ENCODE measurements around the gene PAEP. TPM values are rescaled to one million over a fixed set of nuclear protein-coding genes. Genes with fewer than 3 reads are reported as not detected.
"Not testable (repeated sequence)": the region's sequence is repeated elsewhere in the genome, so short reads cannot be mapped to it uniquely, and the experiment has no call there.

PAEP gene
- total RNA-seq, 1 donor from 2014 or later, result not detected

DNA sequence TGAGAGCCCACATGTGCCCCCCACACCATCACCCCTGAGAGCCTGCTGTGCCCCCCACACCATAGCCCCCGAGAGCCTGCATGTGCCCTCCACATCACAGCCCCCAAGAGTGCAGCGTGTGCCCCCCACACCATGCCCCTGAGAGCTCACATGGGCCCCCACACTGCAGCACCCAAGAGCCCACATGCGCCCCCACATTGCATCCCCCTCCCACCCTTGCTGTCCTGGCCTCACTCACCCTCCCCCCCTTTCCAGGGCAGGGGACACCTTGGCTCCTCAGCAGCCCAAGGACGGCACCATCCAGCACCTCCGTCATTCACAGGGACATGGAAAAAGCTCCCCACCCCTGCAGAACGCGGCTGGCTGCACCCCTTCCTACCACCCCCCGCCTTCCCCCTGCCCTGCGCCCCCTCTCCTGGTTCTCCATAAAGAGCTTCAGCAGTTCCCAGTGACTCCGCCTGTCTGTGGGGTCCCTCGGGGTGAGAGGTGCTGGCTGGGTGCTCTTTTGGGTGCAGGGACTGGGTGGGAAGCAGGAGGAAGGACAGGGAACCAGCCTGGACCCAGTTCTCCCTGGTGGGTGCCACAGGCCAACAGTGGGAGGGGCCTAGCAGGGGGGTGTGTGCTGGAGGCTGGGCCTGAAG is 35.3 kb upstream of the PAEP start:
- no peak for DNase-seq (ENCODE audit: low read depth)

DNA sequence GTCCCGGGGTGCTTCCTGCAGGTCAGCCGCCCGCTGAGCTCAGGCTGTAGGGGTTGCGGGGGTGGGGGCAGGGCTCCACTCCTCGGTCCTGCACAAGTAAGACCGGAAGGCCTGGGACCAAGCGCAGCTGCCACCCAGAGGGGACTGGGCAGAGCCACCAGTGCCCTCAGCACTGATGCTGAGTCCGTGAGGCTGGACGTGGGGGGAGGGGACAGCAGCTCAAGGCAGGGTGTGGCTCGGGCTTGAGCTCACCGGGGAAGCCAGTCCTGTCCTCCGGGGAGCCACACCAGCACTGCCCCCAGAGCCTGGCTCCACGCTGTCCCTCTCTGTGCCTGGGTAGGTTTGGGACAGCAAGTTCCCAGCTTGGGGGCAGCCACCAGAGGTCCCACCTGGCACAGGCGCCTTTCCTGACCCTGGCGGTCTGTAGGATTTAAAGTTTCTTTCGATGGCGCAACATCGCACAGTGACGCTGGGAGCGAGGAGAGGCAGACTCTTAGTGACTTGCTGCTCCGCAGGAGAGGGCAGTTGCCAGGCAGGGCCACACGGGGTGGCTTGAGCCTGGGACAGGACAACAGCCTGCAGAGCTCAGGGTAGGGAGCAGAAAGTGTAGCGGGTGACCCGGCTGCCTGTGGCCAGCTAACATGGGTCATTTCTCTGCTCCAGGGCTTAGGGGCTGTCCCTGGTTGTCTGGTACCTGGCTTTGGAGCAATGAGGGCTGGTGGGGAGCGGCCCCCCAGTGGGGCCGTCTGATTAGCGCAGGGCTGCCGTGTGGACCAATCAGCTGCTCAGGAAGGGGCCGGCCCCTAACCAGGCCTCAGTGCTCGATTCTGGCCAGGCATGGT is 34.6 kb upstream of the PAEP start:
- no peak for DNase-seq (ENCODE audit: low read depth)

DNA sequence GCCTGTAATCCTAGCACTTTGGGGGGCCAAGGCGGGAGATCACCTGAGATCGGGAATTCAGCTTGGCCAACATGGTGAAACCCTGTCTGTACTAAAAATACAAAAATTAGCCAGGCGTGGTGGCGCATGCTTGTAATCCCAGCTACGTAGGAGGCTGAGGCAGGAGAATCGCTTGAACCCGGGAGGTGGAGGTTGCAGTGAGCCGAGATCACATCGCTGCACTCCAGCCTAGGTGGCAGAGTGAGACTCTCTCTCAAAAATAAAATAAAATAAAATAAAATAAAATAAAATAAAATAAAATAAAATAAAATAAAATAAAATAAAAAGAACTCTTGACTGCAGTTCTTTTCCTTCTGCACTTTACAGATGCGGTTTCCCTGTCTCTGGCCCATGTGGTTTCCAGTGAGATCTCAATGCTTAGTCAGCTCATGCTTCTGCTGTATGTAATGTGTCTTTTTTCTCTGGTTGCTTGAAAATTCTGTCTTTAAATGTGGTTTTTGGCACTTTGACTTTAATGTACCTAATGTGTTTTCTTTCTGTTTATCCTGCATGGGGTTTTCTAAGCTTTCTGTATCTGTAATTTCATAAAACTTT is 32.6 kb upstream of the PAEP start:
- not testable (repeated sequence) for DNase-seq (ENCODE audit: low read depth)

DNA sequence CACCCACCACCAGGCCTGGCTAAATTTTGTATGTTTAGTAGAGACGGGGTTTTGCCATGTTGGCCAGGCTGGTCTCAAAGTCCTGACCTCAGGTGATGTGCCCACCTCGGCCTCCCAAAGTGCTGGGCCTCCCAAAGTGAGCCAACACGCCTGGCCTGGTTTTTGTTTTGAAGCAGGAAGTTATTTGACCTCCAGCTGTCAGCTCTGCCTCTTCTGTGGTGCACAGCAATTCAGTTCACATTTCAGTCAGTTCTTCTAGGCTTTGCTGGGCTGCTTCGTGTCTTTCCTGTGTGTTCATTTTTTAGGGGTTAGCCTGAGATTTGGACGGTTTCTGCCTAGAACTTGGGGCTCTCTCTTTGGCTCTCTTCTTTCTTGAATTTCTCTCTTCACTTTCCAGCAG is 31.4 kb upstream of the PAEP start:
- DNase-seq (ENCODE audit: low read depth), result no peak

DNA sequence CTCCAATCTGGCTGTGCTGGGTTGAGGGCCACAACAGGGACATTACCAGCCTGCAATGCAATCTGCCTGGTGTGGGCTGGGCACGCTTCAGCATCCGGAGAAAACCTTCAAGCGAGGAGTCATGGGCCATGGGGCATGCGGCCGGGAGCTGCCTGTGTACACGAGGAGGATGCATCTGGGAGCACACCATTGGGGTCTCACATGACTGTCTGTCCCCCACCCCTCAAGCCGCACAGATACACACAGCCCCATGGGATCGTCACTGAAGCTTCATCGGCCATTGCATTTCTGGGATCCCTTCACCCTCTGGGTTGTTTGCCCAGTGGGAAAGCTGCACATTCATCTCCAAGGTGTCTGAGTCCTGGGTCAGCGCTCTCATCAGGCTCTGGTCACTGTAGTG is 30.5 kb upstream of the PAEP start:
- no peak for DNase-seq (ENCODE audit: low read depth)

DNA sequence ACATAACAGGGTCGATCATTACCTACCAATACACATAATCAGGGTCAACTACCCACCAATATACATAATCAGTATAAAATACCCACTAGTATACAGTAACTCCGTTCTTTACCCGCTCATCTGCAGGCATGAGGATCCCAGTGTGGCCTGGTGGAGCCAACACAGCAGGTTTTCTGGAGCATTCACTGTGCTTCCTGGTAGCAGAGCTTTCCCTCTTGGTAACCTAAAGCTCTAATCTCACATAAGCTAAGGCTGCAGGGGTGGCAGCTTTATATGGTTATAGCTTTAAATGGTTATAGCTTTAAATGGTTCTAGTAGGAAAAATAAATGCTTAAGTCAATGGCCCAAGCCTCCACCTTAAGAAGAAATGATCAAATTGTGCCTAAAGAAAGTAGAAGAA is 28.4 kb upstream of the PAEP start:
- DNase-seq (ENCODE audit: low read depth), result no peak

DNA sequence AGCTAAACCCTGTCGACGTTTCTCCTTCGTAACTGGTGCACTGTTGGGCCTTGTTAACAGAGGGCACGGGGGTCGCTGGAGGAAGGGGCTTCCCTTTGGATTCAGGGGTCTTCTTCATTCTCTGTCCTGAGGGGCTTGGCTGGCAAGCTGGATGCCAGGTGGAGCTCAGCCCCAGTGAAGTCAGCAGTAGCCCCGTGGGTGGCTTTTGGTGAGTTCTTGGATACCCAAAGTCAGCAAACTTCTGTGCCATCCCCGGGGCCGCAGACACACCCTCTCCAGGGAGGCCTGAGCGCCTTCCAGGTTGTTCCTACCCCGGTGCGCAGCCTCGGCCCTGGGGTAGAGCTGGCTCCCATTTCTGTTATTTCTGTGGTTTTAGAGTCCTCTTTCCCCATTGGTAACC is 27.9 kb upstream of the PAEP start:
- DNase-seq (ENCODE audit: low read depth), result no peak

DNA sequence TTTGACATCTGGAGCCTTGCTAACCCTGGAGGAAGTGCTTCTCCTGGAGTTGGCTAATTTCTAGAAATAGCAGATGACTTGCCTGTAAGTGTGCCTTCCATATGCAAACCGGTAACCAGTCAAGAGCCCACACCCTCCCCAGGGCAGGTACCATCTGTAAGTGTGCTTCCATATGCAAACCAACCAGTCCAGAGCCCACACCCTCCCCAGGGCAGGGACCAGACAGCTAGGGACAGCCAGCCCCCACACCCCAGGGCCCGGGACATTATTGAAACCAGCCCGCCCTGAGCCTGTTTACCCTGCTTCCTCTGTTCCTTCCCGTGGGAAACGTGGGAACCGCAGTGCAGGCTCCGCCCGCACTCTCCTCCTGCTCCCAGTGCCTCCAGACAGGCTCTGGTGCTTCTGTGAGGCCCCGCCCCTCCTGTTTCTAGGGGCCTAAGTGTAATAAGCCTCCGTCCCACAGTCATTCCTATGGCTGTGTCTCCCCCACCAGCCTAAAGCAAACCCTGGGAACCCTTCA is 27.3 kb upstream of the PAEP start:
- DNase-seq (ENCODE audit: low read depth), result not testable (repeated sequence)

DNA sequence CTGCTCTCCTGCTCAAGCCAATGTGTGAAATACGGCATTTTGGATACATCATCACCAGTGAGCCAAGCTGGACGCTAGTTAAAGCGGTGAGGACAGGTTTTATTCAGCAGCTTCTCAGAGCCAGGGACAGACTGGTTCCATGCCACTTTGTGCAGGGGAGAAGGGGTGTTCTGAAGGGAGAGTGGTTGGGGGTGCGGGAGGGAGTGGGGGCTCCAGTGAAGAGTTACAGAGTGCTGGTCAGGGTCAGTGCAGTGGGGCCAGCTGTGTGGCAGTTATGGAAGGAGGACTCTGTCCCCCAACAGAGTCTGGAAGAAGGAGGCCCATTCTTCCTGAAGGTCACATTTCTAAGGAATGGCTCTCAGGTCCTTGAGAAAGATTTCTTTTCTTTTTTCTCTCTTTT is 26.7 kb upstream of the PAEP start:
- DNase-seq (ENCODE audit: low read depth), result not testable (repeated sequence)

DNA sequence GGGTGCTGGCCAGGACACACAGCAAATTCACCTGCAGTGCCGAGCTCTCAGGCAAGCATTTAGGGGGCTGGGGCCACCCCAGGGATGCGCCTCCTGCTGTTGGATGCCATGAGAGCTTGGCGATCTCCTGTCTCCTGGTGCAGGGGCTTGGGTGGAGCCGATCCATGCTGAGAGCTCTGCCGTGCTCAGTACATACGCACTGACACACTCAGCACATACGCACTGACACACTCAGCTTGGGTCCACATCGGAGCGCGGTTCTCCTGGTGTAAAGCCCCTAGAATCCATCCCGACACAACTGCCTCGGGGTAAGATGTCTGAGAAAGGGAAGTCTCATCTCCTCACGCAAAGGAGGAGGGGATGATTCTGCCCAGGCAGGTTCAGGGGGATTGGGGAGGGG is 25.9 kb upstream of the PAEP start:
- not testable (repeated sequence) for DNase-seq (ENCODE audit: low read depth)

DNA sequence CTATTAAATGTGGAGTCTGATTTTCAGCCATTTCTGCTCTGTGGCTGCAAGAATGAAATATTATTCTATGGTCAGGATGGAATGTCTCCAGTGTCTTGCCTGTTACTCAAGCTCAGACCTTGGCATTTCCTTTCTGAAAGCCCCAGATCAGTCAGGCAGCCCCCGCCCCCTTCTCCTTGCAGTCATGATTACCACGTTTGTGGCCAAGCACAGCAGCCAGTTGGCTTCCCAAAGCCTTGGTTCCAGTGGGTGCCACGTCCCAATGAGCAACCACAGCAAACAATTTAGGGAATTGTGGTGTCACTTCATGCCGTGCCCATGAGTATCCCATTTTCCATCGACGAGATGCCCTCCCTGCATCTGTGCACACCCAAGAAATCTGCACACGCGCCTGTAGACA is 25.3 kb upstream of the PAEP start:
- no peak for DNase-seq (ENCODE audit: low read depth)

DNA sequence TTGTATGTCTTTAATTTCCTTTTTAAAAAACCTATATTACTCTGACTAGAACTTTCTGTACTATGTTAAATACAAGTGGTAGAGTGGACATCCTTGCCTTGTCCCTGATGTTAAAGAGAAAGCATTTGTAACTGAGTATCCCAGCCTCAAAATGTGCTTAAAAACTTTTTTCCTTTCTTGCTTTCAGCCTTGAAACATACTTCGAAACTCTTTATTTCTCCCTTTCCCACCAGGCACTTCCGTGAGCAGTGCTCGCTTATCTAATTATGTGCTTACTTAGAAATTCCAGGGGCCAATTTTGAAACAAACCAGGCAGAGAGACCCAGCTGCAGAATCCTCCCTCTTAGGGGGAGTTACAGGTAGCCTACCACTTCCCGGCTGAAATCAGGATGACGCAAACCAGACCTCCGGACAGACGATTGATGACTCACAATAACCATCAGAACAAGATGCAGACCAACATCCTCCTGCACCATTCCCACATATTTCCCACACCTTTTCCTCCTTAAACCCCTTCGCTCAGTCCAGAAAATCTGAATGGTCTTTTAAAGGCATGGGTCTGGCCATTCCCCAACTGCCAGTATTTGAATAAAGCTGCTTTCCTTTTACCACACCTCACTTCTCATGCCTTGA is 18.2 kb upstream of the PAEP start:
- peak; percentile 38 for DNase-seq (ENCODE audit: low read depth)

DNA sequence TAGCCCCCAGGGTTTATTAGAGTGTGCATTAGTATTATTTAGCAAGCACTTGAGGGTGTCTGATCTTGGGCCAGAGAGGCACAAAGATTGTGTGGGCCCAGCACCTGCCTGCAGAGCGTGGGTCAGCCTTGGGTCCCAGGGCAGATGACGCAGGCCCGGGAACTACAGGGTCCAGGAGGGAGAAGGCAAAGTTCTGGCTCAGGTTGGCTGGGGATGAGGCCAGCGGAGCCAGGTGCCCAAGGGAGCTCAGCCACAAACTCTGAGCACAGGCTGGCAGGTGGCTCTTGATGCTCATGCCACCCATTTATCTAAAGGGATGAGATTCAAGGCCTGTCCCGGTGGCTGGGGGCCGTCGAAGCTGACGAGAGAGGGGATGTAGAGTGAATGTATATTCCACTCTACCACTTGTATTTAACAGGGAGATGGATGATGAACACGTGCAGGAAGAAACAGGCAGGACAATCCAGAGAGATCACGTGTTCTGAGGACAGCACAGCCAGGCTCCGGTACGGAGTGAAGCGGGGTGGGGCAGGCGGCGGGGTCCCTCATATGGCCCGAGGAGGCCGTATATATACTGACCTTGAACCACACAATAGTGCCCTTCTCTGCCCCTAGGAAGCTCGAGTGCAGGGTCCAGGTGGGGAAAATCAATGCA is 16.4 kb upstream of the PAEP start:
- DNase-seq (ENCODE audit: low read depth), result no peak

DNA sequence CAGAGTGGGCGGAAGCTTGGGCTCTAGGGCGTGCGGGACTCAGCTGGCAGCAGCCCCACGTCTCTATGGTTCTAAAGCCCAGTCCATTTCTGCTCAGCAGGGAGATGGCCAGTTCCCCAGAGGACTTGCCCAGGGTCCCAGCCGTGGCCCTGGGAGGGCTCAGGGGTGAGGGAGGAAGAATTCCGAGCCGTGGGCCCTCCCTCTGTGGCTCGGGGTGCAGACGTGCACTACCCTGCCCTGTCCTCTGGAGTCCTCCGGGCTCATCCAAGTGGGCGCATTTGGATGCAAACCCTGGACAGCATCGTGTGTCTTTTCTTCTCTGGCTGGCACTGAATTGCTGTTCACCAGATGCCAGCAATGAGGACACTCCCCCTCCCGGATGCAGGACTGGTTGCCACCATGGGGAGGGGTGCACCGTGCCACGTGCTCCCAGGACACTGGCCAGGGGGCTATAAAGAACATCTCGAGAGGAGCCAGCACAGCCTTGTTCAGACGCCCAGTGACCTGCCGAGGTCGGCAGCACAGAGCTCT is 15.8 kb upstream of the PAEP start, which contains the start of gene OBP2A:
OBP2A (plus strand) TSS at position 481 of the 531 bp plus-strand sequence. CDS start 55 bp downstream, outside the sequence.
- not testable (repeated sequence) for DNase-seq (ENCODE audit: low read depth)

DNA sequence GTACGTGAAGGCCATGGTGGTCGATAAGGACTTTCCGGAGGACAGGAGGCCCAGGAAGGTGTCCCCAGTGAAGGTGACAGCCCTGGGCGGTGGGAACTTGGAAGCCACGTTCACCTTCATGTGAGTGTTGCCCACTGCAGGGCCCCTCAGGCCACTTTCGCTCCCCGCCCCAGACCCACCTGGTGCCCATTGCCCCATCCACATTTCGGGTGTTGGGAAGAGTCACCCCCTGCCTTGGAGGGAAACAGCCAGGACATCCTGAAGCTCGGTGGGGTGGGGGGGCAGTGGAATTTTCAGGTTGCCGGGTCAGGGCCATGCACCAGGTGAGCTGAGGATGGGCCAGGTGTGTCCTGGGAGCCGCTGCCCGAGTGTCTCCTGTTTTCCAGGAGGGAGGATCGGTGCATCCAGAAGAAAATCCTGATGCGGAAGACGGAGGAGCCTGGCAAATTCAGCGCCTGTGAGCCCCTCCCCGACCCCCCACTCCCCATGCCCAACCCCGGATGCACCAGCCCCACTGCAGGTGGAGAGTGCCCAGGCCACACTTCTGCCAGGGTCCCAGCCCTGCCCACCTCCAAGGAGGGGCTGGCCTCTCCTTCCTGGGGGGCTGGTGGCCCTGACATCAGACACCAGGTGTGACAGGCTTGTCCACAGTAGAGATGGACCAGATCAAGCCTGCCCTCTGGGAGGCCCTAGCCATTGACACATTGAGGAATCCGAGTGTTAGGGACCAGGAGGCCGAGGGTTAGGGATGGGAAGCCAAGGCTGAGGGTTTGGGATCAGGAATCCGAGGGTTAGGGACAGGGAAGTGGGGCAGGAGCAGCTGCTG is 14.6 kb upstream of the PAEP start:
- DNase-seq (ENCODE audit: low read depth), result not testable (repeated sequence)

DNA sequence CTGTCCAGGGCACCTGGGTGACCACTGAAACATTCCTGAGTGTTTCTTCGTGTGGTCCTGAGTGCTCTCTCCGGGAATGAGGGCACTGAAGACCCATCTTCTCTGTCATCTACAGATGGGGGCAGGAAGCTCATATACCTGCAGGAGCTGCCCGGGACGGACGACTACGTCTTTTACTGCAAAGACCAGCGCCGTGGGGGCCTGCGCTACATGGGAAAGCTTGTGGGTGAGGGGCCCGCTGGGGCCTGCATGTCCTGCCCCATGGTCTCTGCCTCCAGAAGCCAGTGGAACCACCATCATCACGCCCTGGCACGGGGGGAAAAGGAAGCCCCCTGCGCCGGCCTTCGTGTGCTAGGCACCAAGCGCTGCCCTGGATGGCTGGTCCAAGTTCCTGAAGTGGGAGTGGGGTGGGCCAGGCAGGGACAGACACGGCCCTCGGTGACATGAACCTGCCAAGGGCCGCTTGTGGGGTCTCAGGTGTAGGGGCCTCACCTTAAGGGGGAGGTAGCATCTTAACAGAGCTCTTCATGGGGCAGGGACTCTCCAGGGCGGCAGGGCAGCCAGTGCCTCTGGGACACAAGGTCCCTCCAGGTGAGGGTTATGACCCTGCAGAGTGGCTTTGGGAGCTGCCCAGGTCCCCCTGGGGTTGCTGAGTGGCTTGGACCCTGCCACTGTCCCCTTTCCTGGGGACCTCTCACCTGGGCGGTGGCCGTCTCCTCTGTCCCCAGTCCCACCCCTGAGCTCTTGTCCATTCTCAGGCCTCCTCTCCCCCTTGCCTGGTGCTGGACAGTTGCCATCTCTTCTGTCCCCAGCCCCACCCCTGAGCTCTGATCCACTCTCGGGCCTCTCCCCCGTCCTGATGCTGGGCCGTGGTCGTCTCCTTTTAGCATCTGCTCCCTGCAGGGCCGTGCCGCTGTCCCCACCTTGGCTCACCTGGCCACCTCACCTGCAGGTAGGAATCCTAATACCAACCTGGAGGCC is 13.5 kb upstream of the PAEP start:
- DNase-seq (ENCODE audit: low read depth), result no peak

DNA sequence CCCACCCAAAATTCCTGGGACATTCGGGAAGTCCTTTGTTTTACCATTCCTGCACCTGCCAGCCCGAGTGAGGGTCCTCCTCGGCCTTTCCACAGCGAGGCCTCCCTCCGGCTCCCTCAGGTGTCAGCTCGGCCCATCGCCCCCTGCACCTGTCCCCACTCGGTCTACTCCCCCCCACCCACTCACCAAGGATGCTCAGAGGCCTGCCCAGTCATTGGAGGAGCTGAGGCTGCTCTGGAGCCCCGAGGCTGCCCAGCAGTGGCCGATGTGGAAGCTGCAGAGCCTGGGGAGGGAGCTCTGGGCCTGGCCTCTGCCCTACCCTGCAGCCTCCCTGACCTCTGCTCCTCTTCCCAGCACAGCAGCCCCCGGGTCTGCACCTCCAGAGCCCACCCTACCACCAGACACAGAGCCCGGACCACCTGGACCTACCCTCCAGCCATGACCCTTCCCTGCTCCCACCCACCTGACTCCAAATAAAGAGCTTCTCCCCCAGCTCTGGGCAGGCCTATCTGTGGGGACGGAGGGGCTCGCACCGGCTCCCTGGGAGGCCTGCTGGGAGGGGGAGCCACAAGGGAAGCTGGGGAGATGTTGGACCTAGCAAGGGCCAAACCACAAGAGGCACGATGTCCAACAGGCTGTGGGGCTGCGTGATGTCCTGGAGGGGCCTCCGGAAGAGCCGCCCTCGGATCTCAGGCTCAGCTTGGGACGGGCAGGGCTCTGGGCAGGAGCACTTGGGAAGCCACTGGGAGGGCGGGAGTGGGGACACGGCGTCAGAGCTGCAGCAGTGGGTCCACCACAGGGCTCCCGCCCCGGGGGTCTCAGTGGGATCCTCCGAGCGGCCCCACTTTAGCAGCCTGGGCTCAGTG is 11.8 kb upstream of the PAEP start:
- DNase-seq (ENCODE audit: low read depth), result not testable (repeated sequence)

DNA sequence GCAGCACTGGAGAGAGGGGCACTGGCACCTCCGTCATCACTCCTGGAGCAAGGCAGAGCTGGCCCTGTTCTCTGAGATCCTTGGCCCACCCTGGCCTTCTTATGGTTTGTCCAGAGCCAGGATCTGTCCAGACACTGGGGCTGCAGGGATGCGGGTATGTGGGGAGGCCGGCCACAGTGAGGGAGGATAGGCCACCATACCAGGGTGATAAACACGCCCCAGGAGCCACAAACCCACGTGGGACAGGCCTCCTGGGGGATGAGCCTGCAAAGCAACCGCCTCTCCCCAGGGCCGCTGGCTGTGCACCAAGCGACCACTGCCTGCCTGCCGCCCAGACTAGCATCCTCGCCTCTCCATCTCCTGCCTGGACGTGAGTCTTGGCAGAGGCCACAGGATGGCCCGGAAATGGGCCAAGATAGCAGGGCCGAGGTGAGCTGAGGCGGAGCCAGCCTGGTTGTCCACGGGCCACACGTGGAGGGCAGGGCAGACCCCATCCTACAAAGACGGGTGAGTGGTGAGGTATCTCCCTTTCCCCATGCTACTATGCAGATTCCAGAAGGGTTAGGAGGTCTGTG is 11.1 kb upstream of the PAEP start:
- DNase-seq (ENCODE audit: low read depth), result no peak

All from renal cortical epithelial cell (primary cell).